Mesenteric fat pad (tissue), 1 donor: ENCODE data around the gene TCF12. TPM values are rescaled to one million over a fixed set of nuclear protein-coding genes. Genes with fewer than 3 reads are reported as not detected.

Experiments
- DNase-seq: peaks from one replicate; pipeline ENCODE4 v3.0.0-alpha.2; 2020; ENCODE audit warnings: low spot score
- total RNA-seq: library from RNA; stranded (reverse); fragmentation: NEBNext Ultra II Directional; extraction: Animal tissue kit (Norgen Biotek cat#: 25700); gene quantifications from one replicate; pipeline ENCODE4 v1.2.1, GENCODE V29; 2021
- donor health status: DM: yes; HTN: yes; CAD: no.

The TCF12 gene
- total RNA-seq, 1 donor from 2014 or later, result 103 TPM

DNA sequence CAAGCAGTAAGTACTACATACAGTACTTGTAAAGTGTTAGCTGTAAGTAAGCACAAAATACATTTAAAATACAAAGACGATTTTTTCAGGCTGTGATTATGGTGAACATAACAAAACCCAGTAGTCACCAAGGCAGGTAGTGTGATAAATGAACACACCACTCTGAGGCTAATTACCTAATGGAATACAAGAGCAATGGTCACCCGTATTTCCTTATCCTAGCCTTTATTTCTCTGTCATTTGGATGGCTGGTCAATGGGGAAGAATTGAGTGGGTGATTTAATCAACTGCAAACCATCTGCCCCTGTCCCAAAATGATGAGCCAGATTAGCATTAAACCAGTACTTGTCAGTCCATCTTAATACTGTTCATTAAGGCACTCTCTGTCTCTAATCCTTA is 368.7 kb downstream of the TCF12 start:
- no peak for DNase-seq

DNA sequence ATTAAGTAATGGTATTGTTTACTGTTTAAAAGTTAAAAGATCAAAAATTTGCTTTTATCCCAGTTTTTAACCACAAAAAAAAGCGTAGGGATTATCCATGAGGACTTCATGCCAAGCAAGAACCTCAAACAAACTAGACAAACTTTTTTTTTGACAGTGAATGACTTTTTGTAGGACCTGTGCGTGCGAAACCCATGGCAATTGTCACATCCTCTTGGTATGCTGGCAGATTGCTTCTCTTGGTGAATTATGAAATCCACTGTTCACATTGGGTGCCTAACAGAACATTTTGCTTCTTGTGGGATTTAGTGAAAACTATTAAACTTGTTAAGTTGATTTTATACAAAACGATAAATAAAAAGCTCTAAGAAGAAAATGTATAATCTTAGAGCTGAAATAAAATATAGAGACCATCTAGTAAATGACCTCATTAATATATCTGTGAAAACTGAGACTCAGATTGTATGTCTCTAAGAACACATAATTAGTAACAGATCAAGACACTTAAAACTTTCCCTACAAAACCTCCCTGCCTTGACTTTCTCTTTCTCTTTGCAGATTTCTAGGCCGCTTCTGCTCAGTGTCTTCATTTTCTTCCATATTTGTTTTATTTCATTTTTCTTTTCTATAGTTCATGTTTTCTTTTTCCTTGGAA is 370.6 kb downstream of the TCF12 start:
- no peak for DNase-seq

DNA sequence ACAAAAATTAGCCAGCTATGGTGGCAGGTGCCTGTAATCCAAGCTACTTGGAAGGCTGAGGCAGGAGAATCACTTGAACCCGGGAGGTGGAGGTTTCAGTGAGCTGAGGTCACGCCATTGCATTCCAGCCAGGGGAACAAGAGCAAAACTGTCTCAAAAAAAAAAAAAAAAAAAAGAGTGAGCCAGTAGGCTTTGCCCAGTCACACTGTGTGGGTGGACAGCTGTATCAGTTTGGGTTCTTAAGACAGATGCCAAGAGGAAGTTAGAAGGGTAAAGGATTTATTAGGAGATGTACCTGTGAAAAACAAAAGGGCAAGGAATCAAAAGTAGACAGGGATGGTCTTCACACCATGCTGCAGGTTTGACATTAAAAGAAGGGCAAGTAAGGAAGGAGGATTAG is 371.7 kb downstream of the TCF12 start:
- no peak for DNase-seq

DNA sequence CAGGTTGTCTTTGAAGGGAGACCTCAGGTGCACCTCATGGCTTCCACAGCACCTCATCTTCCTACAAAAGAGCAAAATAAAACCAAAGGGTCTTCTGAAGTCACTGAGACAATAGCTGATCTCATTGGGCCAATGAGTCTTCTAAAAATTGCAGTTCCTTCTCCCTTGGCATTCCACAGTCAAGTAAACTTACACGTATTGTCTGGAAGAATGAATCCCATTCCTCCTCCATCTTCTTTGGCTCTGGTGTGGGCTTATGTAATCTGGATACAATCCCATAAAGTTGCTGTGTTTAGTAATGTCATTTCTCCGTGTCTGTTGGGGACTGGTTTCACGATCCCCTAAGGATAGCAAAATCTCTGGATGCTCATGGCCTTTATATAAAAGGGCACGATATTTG is 372.4 kb downstream of the TCF12 start:
- no peak for DNase-seq

DNA sequence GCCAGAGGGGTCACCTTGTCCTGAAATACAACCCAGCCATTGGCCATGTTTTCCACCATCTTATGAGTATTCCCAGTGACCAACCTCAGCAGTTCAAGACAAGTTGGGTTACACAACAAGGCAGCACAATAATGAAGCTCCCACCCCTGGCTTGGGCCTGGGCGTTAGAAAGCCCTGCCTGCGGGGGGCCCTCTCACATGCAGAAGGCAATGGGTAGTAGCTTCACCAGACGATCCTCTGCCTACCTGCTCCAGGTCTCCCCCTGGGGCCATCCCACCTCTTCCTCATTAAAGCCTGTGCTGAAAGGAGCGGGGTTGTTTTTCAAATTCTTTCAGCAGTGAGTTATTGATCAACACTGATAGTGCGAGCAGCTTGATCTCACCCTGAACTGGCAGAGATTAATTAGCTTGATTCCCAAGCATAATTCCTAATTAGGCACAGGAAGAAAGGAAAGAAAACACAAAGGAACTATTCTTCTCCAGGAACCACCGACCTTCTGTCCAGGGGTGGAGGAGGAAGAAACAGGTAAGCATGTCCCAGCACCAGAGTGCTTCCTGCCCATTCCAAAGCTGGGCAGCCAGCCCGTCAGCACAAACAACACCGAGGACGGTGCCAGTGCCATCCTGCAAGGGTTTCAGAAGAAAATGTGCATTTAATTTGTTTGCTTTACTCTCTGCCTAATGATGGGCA is 378.2 kb downstream of the TCF12 start:
- DNase-seq, result no peak

DNA sequence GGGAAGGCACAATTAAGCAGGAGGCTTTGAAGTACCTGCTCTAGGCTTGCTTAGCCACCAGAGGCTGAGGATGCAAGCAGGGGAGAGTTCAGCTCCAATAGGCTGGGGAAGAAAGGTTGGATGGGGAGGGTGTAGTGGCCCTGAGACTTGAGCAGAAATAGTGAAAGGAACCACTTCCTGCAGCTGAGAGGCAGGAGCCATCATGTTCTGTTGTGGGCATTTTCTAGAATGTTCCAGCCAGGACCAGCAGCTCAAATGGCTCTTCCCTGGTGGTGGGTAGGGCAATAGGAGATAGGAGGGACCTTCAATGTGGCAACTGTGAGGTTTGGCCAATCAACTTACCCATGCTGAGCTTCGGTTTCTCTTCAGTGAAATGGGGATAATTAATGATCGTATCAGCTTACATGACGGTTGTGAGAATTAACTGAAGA is 378.7 kb downstream of the TCF12 start:
- DNase-seq, result no peak

DNA sequence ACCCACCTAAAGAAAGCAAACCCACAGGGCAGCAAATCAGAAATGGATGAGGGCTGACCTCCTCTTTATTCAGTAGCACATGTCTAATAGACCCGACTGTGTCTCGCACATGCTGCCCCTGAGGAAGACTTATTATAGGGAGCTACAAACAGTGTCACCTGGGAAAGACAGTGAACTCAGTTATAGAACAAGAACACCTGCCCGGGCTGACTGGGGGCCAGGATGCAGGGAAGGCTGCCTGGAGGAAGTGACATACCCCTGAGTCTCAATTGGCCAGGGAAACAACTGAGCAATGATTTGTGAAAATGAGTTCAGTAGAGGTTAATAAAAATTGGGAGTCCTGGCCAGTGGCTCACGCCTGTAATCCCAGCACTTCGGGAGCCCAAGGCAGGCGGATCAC is 379.2 kb downstream of the TCF12 start:
- DNase-seq, result no peak

DNA sequence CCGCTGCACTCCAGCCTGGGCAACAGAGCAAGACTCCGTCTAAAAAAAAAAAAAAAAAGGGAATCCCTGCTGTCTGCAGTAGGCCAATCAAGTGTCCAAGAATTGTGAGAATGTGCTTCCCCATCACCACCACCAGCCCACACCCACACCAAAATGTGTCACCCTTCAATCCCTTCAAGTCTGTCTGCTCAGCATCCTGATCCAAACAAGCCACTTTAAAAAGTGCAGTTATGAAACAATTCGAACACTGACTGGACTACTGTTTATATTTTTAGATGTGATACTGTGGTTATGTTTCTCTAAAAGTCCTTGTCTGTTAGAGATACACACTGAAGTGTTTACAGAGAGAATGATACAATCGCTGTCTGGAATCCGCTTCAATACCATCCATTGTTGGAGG is 379.8 kb downstream of the TCF12 start:
- no peak for DNase-seq

DNA sequence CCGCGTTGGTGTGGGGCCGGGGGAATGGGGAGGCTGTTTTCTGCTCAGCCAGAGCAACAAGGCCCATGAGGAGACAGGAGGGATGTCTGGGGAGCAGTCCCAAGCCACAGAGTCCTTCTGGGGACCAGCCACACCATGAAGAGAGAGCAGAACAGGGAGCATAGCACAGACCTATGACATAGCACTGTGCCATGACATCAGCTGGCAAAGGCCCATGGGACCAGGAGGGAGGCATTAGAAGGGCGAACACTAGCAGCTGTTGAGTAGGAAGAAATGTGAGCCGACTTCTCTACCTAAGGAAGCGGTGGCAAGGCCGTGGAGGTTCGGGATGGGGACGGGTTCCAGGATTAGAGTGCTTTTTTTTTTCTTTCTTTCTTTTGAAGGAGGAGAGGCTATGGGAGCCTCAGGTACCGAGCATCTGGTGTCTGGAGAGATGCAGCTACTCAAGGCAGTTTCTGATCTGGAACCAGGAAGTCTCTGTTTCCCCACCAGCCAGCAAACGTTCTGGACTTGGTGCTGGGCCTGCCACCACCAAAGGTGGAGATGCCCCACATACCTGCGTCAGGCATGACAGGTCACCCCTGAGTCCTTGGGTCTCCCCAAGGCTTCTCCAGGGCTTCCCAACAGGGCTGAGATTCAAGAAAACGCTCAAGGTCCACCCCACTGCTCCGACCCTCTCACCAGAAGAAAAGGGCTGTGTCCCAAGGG is 380.6 kb downstream of the TCF12 start:
- DNase-seq, result peak; percentile 47

DNA sequence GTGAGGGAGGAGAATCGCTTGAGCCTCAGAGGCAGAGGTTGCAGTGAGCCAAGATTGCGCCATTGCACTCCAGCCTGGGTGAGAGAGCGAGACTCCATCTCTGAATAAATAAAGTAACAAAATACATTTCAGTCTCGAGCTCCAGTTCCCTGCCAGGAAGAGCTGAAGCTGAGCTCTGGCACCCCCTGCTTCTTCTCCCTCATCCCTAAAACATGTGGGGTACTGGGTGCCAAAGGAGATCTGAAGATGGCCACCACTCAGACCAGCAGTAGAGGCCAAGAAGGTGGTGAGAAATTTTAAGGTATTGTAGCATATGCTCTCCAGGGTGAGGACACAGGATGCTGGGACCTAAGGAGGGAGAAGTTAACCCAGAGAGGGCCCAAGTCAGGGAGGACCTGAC is 382.9 kb downstream of the TCF12 start:
- peak; percentile 64 for DNase-seq

DNA sequence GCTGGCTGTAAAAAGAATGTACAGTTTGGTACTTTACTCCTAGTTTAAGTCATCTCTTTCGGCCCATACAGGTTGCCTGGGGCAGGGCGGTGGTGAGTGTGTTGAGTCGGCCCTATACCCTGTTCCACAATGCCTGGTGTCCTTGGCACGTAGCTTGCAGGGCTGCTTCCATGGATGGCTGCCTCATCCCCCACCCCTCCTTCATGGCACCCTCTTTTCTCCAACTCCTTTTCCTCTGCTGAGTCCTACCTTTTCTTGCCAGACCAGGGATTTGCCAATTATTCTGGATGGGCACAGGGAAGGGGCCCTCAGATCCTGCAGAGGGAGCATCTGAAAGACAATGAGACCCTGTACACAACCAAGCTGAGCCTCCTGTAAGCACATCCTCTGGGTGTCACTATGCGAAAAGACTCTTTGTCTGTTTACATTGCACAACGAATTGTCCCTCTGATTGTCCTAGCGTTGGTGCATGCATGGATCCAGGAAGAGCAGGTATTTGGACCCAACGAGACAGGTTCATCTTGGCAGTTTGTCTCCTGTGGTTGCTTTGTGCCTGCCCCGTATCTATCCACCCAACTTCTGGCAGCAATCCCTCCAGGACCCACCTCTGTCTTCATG is 384.3 kb downstream of the TCF12 start:
- DNase-seq, result peak; percentile 37

DNA sequence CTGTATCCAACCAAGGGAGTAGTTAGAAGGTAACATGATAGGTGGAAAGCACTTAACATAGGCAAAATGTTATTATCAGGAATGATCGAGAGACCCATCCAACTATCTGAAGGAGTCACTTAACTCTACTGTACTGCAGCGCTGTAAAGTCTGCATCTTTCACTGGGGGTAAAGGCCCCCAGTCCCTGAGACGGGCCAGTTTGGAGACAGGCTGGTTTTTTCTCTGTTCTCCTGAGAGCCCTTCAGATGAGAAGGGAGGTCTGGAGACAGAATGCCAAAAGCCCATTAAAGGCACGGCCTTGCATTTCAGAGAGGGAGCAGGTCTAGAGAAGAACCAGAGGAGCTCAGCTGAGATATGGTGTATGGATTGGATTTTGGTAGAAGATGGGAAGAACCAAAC is 386.6 kb downstream of the TCF12 start:
- no peak for DNase-seq

DNA sequence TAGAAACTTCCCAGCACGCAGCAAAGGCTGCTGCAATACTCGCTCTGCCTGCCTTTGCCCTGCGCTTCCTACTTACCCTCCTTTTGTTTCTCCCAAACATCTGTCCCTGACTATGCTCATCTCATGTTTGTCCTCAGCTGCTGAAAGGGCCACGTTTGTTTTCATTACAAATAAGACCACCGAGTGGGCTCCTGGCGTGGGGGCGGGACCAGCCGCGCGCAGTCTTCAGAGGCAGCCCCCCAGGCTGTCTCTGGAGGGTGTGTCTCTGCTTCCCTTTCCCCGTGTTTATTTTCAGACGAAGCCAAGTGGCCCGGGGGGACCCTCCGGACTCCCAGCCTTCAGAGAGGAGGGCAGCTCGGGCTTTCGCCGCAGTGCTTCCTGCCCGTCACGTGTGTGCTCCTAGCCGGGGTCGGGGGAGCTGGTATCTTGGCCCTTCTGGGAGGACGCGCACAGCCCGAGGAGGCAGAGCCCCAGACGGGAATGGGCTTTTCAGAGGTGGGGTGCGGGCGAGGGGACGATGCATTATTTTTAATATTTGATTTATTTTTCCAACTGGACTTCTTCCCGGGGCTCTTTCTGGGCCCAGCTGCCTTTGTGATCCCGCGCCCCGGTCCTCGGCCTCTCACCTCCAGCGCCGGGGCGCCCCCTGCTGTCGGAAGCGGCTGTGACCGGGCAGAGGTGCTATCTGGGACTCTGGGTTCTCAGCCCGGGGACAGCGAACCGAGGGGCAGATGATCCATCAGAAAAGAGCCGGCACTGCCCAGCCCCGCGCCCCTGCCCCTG is 387.9 kb downstream of the TCF12 start:
- peak; percentile 95 for DNase-seq

DNA sequence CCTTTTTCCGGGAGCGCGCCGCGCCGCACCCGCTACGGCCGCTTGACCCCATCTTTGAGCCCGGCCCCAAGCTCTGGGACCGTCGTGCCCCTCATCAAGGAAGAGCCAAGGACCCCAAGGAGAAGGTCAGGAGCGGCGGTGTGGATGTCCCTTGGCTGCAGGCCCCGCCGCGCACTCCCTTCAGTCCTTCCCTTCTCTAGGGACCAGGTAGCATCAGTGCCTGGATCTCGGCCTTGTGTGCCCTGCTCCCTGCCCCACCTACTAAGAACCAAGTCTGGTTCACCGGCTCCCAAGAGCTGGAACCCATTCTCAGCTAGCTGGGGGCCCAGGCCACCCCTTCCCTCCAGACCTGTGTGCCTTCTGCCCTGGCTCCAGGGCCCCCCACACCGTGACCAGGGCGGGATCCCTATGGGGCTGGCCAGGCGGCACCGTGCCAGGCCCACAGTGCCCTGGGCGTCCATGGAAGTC is 388.5 kb downstream of the TCF12 start:
- DNase-seq, result peak; percentile 59

DNA sequence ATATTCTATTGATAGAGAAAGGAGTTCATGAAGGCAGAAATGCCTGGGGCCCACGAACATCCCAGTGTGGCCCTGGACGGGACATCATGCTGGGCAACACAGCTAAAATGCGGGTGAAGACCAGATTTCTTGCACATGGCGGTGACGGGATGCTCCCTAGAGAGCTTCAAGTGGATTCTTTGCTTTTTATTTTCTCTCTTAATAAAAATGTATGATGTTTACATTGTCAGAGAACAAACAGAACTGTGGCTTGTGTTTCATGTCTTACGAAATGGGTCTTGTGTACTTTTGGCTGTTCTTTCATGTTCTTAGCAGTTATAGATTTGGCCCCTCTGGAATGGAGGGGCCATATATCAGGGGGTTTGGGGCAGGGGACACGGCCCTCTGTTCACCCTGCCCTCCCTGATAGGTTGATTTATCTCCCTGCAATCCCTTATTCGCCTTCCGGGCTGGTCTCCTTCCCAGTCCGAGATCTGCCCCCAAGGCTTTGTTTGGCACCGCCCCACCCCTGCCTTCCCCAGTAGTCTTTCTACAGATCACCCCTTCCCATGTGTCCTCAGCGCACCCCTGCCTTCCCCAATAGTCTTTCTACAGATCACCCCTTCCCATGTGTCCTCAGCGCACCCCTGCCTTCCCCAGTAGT is 389.2 kb downstream of the TCF12 start:
- DNase-seq, result peak; percentile 62

DNA sequence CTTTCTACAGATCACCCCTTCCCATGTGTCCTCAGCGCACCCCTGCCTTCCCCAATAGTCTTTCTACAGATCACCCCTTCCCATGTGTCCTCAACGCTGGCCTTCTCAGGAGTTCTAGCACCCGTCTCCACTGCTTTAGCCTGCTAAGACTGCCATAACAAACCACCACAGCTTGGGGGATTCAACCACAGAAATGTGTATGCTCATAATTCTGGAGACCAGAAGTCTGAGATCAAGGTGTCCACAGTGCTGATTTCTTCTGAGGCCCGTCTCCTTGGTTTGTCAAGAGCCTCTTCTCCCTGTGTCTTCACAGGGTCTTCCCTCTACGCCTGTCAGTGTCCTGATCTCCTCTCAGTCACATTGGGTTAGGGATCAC is 389.7 kb downstream of the TCF12 start:
- peak; percentile 33 for DNase-seq

DNA sequence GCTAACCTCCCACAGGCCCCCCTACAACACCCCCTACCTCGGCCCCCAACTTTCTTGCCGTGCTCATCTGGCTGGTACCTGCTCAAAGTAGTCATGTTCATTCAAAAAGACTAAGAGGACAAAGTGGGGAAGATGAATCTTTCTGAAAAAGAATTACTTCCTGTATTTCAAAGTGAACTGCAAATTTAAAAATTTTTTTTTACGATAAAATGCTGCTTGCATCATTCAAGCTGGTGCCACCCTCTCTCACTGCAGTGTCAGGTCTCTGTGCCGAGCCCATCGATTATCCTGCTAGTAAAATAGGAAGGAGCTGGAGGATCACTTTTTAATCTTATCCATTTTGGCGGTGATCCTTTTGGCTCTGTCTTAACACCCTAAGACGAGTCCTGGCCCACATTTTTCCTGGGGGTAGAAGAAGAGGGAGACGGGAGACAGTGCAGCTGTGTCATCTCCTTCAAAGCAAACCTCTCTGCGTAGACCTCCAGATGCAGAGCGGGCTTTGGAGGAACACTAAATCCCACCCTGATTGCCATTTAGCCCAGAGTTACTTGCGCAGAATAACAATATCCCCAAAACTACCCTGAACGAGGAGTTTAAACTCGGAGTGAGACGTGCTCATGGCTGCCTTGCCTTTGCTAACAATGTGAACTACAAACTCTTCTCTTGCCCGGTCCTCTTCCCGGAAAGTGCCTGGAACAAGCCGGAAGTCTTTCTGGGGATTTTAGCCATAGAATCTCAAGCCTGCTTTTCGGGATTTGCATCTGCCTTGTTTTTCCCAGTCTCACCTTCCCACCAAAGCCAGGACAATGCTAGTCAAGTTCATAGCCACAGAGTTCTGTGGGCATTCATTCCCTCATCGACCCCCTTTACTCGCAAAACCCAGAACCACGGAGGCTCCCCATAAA is 391.7 kb downstream of the TCF12 start:
- peak; percentile 51 for DNase-seq

DNA sequence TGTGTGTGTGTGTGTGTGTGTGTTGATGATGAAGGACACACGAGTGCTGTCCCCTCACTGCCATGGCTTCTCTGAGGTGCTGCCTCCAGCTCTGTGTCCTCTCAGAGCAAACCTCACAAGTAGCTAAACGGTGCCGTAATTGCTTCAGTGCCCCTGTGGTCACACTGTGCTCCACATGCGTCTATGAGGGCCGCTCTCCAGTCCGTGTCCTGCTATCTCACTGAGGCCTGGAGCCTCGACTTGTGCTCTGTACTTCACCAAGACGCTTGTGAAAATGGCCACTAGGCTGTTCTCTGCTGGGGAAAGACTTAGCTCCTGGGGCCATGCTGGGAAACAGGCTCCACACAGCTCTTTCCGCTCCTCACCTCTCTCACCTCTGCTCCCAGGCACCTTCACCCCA is 392.4 kb downstream of the TCF12 start:
- peak; percentile 26 for DNase-seq

DNA sequence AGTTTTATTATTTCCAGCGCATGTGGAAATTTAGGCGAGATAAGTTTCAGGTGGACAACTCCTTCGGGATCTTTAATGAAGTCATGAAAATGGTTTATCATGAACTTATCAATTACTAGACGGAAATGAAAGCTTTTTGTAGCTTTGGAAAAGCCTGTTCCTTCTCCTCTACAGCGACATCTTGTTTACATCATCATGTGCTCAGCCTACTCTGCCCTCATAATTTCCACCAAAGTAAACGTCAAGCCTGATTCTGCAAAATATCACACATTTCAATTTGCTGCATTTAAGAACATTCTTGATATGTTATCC is 393.5 kb downstream of the TCF12 start:
- DNase-seq, result no peak
